ENCODE data around the gene SRSF9.

DNA sequence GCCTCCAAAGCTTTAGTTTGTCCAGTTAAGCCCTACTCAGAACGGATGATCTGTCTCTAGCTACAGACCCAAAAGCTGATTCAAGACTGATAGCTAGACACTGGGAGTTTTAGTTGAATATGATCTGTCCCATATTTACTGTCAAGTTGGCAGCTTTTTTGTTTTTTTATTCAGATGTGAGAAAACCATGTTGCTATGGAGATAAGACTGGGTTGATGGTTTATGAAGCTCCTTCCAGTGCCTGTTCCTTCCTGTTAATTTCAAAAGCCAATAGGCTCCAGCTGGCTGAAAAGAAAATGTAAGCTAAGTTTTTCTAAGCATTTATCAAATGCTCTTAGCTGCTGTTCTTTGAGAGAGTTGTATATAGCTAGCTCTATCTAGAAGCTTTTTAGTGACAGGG is 31.0 kb upstream of the SRSF9 start:
- no peak for TF ChIP-seq TARDBP (IDR thresholded peaks at IDR 0.05)
- no peak for TF ChIP-seq SUZ12 (IDR thresholded peaks at IDR 0.05)
- no peak for TF ChIP-seq SP1 (IDR thresholded peaks at IDR 0.05)
- TF ChIP-seq FOXM1 (IDR thresholded peaks at IDR 0.05; ENCODE audit: borderline replicate concordance) = no peak
- TF ChIP-seq HDGF (IDR thresholded peaks at IDR 0.05; ENCODE audit: borderline replicate concordance) = no peak
- TF ChIP-seq NFRKB (IDR thresholded peaks at IDR 0.05) = no peak
- TF ChIP-seq ELF4 (IDR thresholded peaks at IDR 0.05) = no peak
- TF ChIP-seq BHLHE40 (IDR thresholded peaks at IDR 0.05; ENCODE audit: borderline replicate concordance) = no peak
- TF ChIP-seq ARNT (IDR thresholded peaks at IDR 0.05) = no peak
- no peak for TF ChIP-seq FOXK2 (IDR thresholded peaks at IDR 0.05)
- TF ChIP-seq, protein P1, sequence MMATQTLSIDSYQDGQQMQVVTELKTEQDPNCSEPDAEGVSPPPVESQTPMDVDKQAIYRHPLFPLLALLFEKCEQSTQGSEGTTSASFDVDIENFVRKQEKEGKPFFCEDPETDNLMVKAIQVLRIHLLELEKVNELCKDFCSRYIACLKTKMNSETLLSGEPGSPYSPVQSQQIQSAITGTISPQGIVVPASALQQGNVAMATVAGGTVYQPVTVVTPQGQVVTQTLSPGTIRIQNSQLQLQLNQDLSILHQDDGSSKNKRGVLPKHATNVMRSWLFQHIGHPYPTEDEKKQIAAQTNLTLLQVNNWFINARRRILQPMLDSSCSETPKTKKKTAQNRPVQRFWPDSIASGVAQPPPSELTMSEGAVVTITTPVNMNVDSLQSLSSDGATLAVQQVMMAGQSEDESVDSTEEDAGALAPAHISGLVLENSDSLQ (IDR thresholded peaks at IDR 0.05) = no peak
- TF ChIP-seq ZNF384 (IDR thresholded peaks at IDR 0.05) = no peak
- no peak for TF ChIP-seq CTBP1 (IDR thresholded peaks at IDR 0.05; ENCODE audit: borderline replicate concordance)
